ENCODE results near the gene VPS18. TPM values are rescaled to one million over a fixed set of nuclear protein-coding genes. Genes with fewer than 3 reads are reported as not detected.
A peak's percentile ranks its signal among the peaks of the same experiment; 100 is the strongest.

VPS18 gene
- total RNA-seq, 2 donors from 2014 or later = 26.6 to 29.0 TPM

GRCh38 chr15:40877694-40878093 lies 16.6 kb upstream of the VPS18 start:
- Histone ChIP-seq H3K27me3 (ENCODE audit: control insufficient read depth, insufficient read depth, low read length, poor library complexity, severe bottlenecking) (peaks cover 6% of the 10 kb centered on the region), H3K9ac (ENCODE audit: extremely low read depth, low read length, poor library complexity, severe bottlenecking) (no peak overlapping the region), H3K36me3 (ENCODE audit: control insufficient read depth, insufficient read depth, low read length) (no peaks in the 10 kb centered on the region), H3K27ac (ENCODE audit: low read depth, low read length) (no peak overlapping the region), H3K4me1 (ENCODE audit: control insufficient read depth, insufficient read depth, low read length) (no peaks in the 10 kb centered on the region), H3K4me3 (ENCODE audit: low read length) (no peak overlapping the region), H3K9me3 (ENCODE audit: control insufficient read depth, low read length) (peaks cover 4% of the 10 kb centered on the region)
- Mint-ChIP-seq H3K4me3 (no peak overlapping the region), H3K36me3 (ENCODE audit: low read depth) (no peaks in the 10 kb centered on the region), H3K9me3 (peaks cover 4% of the 10 kb centered on the region), H3K27me3 (ENCODE audit: insufficient read depth) (peaks cover 3% of the 10 kb centered on the region), H3K27ac (no peak overlapping the region), H3K4me1 (peaks cover 7% of the 10 kb centered on the region)
- no peak for TF ChIP-seq CTCF (conservative IDR thresholded peaks at IDR 0.05)
- 92% methylated on average over 2 of the region's 2 CpGs; no CpG with 5 or more reads in 1 of the 2 experiments for WGBS, 2 experiments (ENCODE audit: insufficient coverage in 1 of 2, insufficient read length in 1 of 2)
- DNase-seq = no peak

- Histone ChIP-seq H3K9ac (ENCODE audit: extremely low read depth, low read length, poor library complexity, severe bottlenecking) (no peak overlapping the region), H3K27me3 (ENCODE audit: control insufficient read depth, insufficient read depth, low read length, poor library complexity, severe bottlenecking) (peaks cover 6% of the 10 kb centered on the region), H3K4me3 (ENCODE audit: low read length) (no peak overlapping the region), H3K27ac (ENCODE audit: low read depth, low read length) (no peak overlapping the region), H3K4me1 (ENCODE audit: control insufficient read depth, insufficient read depth, low read length) (no peaks in the 10 kb centered on the region), H3K36me3 (ENCODE audit: control insufficient read depth, insufficient read depth, low read length) (no peaks in the 10 kb centered on the region), H3K9me3 (ENCODE audit: control insufficient read depth, low read length) (peaks cover 10% of the 10 kb centered on the region)
- peaks cover 2% of the 10 kb centered on the region for H3K4me1 Mint-ChIP-seq
- H3K36me3 Mint-ChIP-seq (ENCODE audit: low read depth) = no peaks in the 10 kb centered on the region
- H3K27ac Mint-ChIP-seq = peak overlapping the region; percentile 32
- no peak for TF ChIP-seq CTCF (conservative IDR thresholded peaks at IDR 0.05)
- WGBS, 2 experiments (ENCODE audit: insufficient coverage in 1 of 2, insufficient read length in 1 of 2) = 75 to 100% methylated on average over 1 of the region's 1 CpG
- peaks cover 9% of the 10 kb centered on the region for H3K9me3 Mint-ChIP-seq
- peak; percentile 72 for DNase-seq
- H3K4me3 Mint-ChIP-seq = no peak overlapping the region
- H3K27me3 Mint-ChIP-seq (ENCODE audit: insufficient read depth) = peaks cover 3% of the 10 kb centered on the region
Measured at GRCh38 chr15:40878785-40879184, 15.5 kb upstream of the VPS18 start.

- DNase-seq = no peak
- H3K4me1 Mint-ChIP-seq = no peaks in the 10 kb centered on the region
- H3K27me3 Mint-ChIP-seq (ENCODE audit: insufficient read depth) = peaks cover under 1% of the 10 kb centered on the region
- Histone ChIP-seq H3K27ac (ENCODE audit: low read depth, low read length) (no peak overlapping the region), H3K4me3 (ENCODE audit: low read length) (no peak overlapping the region), H3K9ac (ENCODE audit: extremely low read depth, low read length, poor library complexity, severe bottlenecking) (no peak overlapping the region), H3K36me3 (ENCODE audit: control insufficient read depth, insufficient read depth, low read length) (no peaks in the 10 kb centered on the region), H3K27me3 (ENCODE audit: control insufficient read depth, insufficient read depth, low read length, poor library complexity, severe bottlenecking) (peaks cover 1% of the 10 kb centered on the region), H3K9me3 (ENCODE audit: control insufficient read depth, low read length) (peaks cover 10% of the 10 kb centered on the region), H3K4me1 (ENCODE audit: control insufficient read depth, insufficient read depth, low read length) (no peaks in the 10 kb centered on the region)
- no peak overlapping the region for H3K4me3 Mint-ChIP-seq
- peaks cover 9% of the 10 kb centered on the region for H3K9me3 Mint-ChIP-seq
- WGBS, 2 experiments (ENCODE audit: insufficient coverage in 1 of 2, insufficient read length in 1 of 2) = 91 to 100% methylated on average over 3 to 6 of the region's 6 CpGs
- no peaks in the 10 kb centered on the region for H3K36me3 Mint-ChIP-seq (ENCODE audit: low read depth)
- no peak for TF ChIP-seq CTCF (conservative IDR thresholded peaks at IDR 0.05)
- H3K27ac Mint-ChIP-seq = no peak overlapping the region
Measured at GRCh38 chr15:40879609-40880008, 14.6 kb upstream of the VPS18 start.

All from endodermal cell (in vitro differentiated cells).